ENCODE results near the gene TSPEAR. TPM values are rescaled to one million over a fixed set of nuclear protein-coding genes. Genes with fewer than 3 reads are reported as not detected.

TSPEAR gene
- total RNA-seq, 4 donors from 2014 or later = not detected

DNA sequence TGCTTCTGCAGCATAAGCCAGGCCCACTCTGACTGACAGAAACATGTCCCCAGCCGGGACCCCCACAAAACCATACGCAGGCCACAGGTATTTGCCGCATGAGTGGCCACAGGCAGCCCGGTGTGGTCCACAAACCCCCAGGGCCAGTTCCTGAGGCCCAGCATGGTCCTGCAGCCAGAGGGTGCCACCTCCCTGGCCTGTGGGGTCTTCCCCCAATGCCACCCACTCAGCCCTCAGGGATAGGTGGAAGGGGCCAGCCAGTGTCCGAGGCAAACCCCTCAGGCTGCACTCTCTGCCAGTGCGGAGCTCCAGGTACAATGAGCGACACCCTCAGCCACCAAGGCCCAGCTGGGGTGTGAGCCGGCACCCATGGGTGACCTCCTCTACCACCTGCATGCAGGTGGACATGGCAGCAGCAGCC is 46.8 kb upstream of the TSPEAR start:
- no peak for DNase-seq (ENCODE audit: low spot score in 2 of 2)
- 90 to 97% methylated on average over 5 to 8 of the region's 8 CpGs for WGBS, 2 donors
- H3K9me3 ChIP-seq = peaks cover 0 to 36% (median 0%) of the 10 kb centered on the region in 4 donors

DNA sequence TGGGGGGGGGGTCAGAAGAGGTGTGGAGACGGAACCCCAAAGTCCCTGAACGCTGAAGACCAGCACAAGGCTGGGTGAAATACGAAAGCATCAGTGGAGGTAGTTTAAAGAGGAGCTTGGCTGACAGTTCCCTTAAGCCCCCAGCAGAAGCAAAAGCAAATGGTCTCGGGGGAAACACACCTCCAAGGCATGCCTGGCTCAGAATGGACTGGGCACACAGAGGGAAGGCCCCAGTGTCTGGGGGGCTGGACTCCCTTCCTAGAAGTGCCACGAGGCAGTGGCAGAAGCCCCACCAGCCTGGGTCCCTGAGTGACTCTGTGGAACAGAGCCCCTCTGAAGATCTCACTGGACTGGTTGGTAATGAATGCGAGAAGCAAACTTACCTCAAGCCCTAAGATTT is 46.4 kb upstream of the TSPEAR start:
- Histone ChIP-seq H3K27ac (no peak overlapping the region), H3K4me1 (no peaks in the 10 kb centered on the region), H3K4me3 (no peak overlapping the region), H3K9me3 (peaks cover 0 to 36% (median 0%) of the 10 kb centered on the region in 4 donors), H3K36me3 (no peaks in the 10 kb centered on the region), H3K27me3 (no peaks in the 10 kb centered on the region)
- TF ChIP-seq POLR2A (IDR thresholded peaks at IDR 0.05) (no peak), EP300 (IDR thresholded peaks at IDR 0.05) (no peak)
- TF ChIP-seq, protein P1, sequence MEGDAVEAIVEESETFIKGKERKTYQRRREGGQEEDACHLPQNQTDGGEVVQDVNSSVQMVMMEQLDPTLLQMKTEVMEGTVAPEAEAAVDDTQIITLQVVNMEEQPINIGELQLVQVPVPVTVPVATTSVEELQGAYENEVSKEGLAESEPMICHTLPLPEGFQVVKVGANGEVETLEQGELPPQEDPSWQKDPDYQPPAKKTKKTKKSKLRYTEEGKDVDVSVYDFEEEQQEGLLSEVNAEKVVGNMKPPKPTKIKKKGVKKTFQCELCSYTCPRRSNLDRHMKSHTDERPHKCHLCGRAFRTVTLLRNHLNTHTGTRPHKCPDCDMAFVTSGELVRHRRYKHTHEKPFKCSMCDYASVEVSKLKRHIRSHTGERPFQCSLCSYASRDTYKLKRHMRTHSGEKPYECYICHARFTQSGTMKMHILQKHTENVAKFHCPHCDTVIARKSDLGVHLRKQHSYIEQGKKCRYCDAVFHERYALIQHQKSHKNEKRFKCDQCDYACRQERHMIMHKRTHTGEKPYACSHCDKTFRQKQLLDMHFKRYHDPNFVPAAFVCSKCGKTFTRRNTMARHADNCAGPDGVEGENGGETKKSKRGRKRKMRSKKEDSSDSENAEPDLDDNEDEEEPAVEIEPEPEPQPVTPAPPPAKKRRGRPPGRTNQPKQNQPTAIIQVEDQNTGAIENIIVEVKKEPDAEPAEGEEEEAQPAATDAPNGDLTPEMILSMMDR (IDR thresholded peaks at IDR 0.05) = no peak
- WGBS, 2 donors = 91% methylated on average over 5 to 6 of the region's 6 CpGs
- DNase-seq (ENCODE audit: low spot score in 2 of 2) = no peak

More for the DNA sequence above, 46.8 kb upstream of the TSPEAR start:
- H3K27ac ChIP-seq = no peak overlapping the region
- TF ChIP-seq, protein P1 (IDR thresholded peaks at IDR 0.05) = no peak
- TF ChIP-seq EP300 (IDR thresholded peaks at IDR 0.05) = no peak
- H3K4me3 ChIP-seq = no peak overlapping the region
- H3K27me3 ChIP-seq = no peaks in the 10 kb centered on the region
- H3K4me1 ChIP-seq = no peaks in the 10 kb centered on the region
- H3K36me3 ChIP-seq = no peaks in the 10 kb centered on the region

DNA sequence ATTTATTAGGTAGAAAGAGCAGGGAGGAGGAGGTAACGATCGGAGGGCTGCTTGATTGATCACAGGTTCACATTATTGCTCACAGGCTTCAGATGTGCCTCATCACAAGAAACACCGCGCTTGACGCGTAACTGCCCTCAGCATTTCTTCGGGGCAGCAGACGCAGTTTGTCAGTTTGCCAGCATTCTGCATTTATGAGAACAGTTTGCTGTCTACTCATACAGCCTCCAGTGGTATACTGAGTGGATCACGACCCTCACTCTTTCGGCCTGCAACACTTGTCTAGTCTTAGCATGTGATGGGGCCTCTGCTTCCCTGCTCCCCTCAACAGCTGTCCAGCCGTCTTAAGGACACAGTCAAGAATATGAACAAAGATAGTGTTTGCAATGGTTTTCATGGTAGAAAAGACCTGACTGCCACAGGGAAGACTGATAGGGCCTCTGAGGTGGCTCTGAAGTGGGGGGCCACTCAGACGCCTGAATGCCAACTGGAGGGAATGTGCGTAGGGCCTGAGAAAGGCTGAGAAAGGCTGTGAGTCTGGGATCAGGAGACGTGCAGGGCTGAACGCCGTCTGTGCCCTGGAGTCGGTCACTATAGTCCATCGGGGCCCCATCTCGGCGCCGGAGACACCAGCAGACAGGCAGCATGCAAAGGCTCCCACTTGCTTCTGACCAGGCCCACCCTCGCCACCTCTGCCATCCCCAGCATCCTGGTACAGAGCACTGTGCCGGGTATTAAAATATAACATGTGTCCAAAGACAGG is 45.2 kb upstream of the TSPEAR start:
- WGBS, 2 donors = 88 to 90% methylated on average over 23 of the region's 23 CpGs
- no peaks in the 10 kb centered on the region for H3K4me1 ChIP-seq

DNA sequence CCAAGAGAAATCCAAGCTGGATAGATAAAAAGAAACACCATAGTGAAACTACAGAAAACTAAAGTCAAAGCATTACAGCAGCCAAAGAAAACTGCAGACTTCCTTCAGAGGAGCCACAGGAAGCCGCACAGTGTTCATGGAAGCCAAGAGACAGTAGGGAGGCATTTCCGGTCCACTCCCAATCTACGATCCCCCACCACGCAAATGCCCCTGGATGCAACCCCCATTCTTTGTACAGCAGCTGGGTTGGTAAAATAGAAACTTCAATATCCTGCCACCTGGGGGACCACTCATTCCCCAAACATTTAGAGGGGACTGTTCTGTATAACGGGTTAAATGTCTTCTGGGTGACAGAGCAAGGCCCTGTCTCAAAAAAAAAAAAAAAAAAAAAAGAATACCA is 43.9 kb upstream of the TSPEAR start:
- 71 to 77% methylated on average over 5 of the region's 5 CpGs for WGBS, 2 donors

More for the DNA sequence above, 45.2 kb upstream of the TSPEAR start:
- Histone ChIP-seq H3K27me3 (peaks cover 0 to 3% of the 10 kb centered on the region in 2 donors), H3K36me3 (no peaks in the 10 kb centered on the region), H3K27ac (no peak overlapping the region), H3K4me3 (no peak overlapping the region), H3K9me3 (peaks cover 0 to 36% (median 0%) of the 10 kb centered on the region in 4 donors)
- TF ChIP-seq, protein P1 (IDR thresholded peaks at IDR 0.05) = no peak
- no peak for DNase-seq (ENCODE audit: low spot score in 2 of 2)

DNA sequence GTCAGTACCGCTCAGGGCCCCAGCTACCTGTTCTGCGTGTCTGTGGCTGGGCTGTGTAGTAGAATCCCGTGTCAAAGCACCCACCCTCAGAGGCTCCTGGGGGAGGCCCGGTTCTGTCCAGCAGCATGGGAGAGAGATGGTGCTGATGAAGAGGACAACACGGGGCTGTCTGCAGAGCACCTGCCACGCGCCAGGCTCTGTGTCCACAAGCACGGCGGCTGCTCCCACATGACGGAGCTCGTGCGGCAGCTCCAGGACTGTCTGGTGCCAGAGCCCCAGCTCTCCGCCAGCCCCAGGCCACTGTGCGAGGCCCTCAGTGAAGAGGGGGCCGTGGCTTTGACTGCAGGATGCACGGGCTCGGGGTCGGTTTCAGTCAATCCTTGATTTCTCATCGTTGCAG is 42.0 kb upstream of the TSPEAR start:
- 83 to 84% methylated on average over 19 of the region's 19 CpGs for WGBS, 2 donors
- no peak overlapping the region for H3K27ac ChIP-seq
- no peaks in the 10 kb centered on the region for H3K36me3 ChIP-seq

More for the DNA sequence above, 43.9 kb upstream of the TSPEAR start:
- Histone ChIP-seq H3K27me3 (peaks cover 0 to 16% of the 10 kb centered on the region in 2 donors), H3K4me3 (no peak overlapping the region), H3K4me1 (no peaks in the 10 kb centered on the region), H3K36me3 (no peaks in the 10 kb centered on the region), H3K27ac (no peak overlapping the region), H3K9me3 (peaks cover 0 to 36% (median 0%) of the 10 kb centered on the region in 4 donors)
- no peak for DNase-seq (ENCODE audit: low spot score in 2 of 2)
- TF ChIP-seq, protein P1 (IDR thresholded peaks at IDR 0.05) = no peak
- TF ChIP-seq POLR2A (IDR thresholded peaks at IDR 0.05) (no peak), EP300 (IDR thresholded peaks at IDR 0.05) (no peak)

More for the DNA sequence above, 42.0 kb upstream of the TSPEAR start:
- Histone ChIP-seq H3K27me3 (peaks cover 0 to 35% of the 10 kb centered on the region in 2 donors), H3K9me3 (peaks cover 0 to 36% (median 0%) of the 10 kb centered on the region in 4 donors), H3K4me1 (no peaks in the 10 kb centered on the region), H3K4me3 (no peak overlapping the region)
- no peak for DNase-seq (ENCODE audit: low spot score in 2 of 2)
- TF ChIP-seq, protein P1 (IDR thresholded peaks at IDR 0.05) = no peak
- no peak for TF ChIP-seq POLR2A (IDR thresholded peaks at IDR 0.05)
- TF ChIP-seq EP300 (IDR thresholded peaks at IDR 0.05) = no peak
